Kidney (tissue), 14 donors: ENCODE results near the gene TBCD. TPM values are rescaled to one million over a fixed set of nuclear protein-coding genes. Genes with fewer than 3 reads are reported as not detected.
"Not testable (repeated sequence)": the region's sequence is repeated elsewhere in the genome, so short reads cannot be mapped to it uniquely, and the experiment has no call there.

Source experiments
- DNase-seq, 5 donors: peaks; one replicate each; pipeline ENCODE4 v3.0.0-alpha.2; 2013 to 2020
- FAIRE-seq: peaks from 2 replicates; lab custom pipeline; 2012; peaks lifted over from hg19 to GRCh38; lab: Jason Lieb, UNC
- H3K27ac ChIP-seq, 2 donors: one replicate each; pipeline ENCODE4 v1.7.0; 2013; ENCODE audit warnings: low read depth in 2 of 2, low read length in 2 of 2, inconsistent platforms in 1 of 2
- H3K27me3 ChIP-seq: one replicate; pipeline ENCODE4 v1.7.1; 2013; ENCODE audit warnings: low read length, inconsistent platforms; ENCODE audit not compliant: control insufficient read depth, insufficient read depth
- H3K36me3 ChIP-seq, 3 donors: one replicate each; pipeline versions ENCODE4 v1.7.0 to v1.7.1; 2013; ENCODE audit warnings: low read length in 3 of 3, control low read depth in 1 of 3, inconsistent platforms in 1 of 3; ENCODE audit not compliant: insufficient read depth in 3 of 3, control insufficient read depth in 2 of 3
- H3K4me1 ChIP-seq, 3 donors: one replicate each; pipeline versions ENCODE4 v1.7.0 to v1.7.1; 2013; ENCODE audit warnings: low read length in 3 of 3, inconsistent platforms in 1 of 3, low read depth in 1 of 3; ENCODE audit not compliant: control insufficient read depth in 2 of 3, insufficient read depth in 2 of 3
- H3K4me3 ChIP-seq, 3 donors: one replicate each; pipeline versions ENCODE4 v1.7.0 to v1.8.1; 2013; ENCODE audit warnings: low read length in 3 of 3, control low read depth in 1 of 3, inconsistent platforms in 1 of 3
- H3K9ac ChIP-seq, 3 donors: one replicate each; pipeline versions ENCODE4 v1.7.0 to v1.7.1; 2013; ENCODE audit warnings: low read length in 3 of 3, control low read depth in 1 of 3, inconsistent platforms in 1 of 3
- H3K9me3 ChIP-seq, 3 donors: one replicate each; pipeline versions ENCODE4 v1.7.0 to v1.7.1; 2013; ENCODE audit warnings: low read length in 3 of 3, control low read depth in 1 of 3, inconsistent platforms in 1 of 3; ENCODE audit not compliant: control insufficient read depth in 2 of 3, insufficient read depth in 1 of 3
- CTCF ChIP-seq: IDR thresholded peaks from 3 replicates; pipeline ENCODE4 v1.5.1; 2012; ENCODE audit warnings: mild to moderate bottlenecking, moderate library complexity, borderline replicate concordance; ENCODE audit not compliant: insufficient read depth; ENCODE audit errors: extremely low read depth
- intact Hi-C: fragments of 100-400 bp; cut with DNase I; formaldehyde crosslinking; loops from one replicate; pipeline ENCODE4 v1.11.1; 2022
- polyA plus RNA-seq: library from polyadenylated mRNA; stranded (reverse); fragments of 350-450 nt; fragmentation: Illumina TruSeq; extraction: RNeasy Lipid Tissue Mini Kit (QIAGEN cat#74804); gene quantifications from one replicate; pipeline ENCODE4 v1.2.3, GENCODE V29; 2014; ENCODE audit warnings: low read depth, low replicate concordance; ENCODE audit not compliant: insufficient read depth
- total RNA-seq: library from RNA; stranded (reverse); fragmentation: NEBNext Ultra II Directional; extraction: Animal tissue kit (Norgen Biotek cat#: 25700); gene quantifications from one replicate; pipeline ENCODE4 v1.2.1, GENCODE V29; 2021
- donor health status: control.
- donor health status: control.
- donor health status: control.
- donor health status: control.
- donor health status: control.
- donor health status: DM: yes; HTN: yes; CAD: no.
- donor health status: Normal renal cell carcinoma (clear cell type).

The TBCD gene
- total and polyA plus RNA-seq, 2 donors from 2014 or later: 72.8 to 78.7 TPM

GRCh38 chr17:82737967-82738877 is 13.6 kb upstream of the TBCD start:
- Histone ChIP-seq H3K27me3 (no peaks in the 10 kb centered on the region), H3K27ac (peak overlapping the region in 1 of 2 donors; percentile 43), H3K9me3 (peaks cover 0 to 2% (median 0%) of the 10 kb centered on the region in 3 donors), H3K4me1 (peaks cover 0 to 9% (median 8%) of the 10 kb centered on the region in 3 donors), H3K36me3 (peaks cover 9 to 28% (median 13%) of the 10 kb centered on the region in 3 donors), H3K4me3 (peak overlapping the region in 1 of 3 donors; percentile 39), H3K9ac (peak overlapping the region in 1 of 3 donors; percentile 12)
- no peak for TF ChIP-seq CTCF
- intact Hi-C loops: no loop called here
- FAIRE-seq (no peak), DNase-seq (peak in 1 of 5 donors; percentile 5)

- H3K27ac ChIP-seq: peak overlapping the region in 1 of 2 donors; percentile 23
- no peak for TF ChIP-seq CTCF
- no peak overlapping the region for H3K4me3 ChIP-seq
- H3K9ac ChIP-seq: no peak overlapping the region
- FAIRE-seq (no peak), DNase-seq (peak in 2 of 5 donors; percentile 16 to 30)
- intact Hi-C loops: no loop called here
- H3K27me3 ChIP-seq: no peaks in the 10 kb centered on the region
- peaks cover 0 to 2% (median 0%) of the 10 kb centered on the region in 3 donors for H3K9me3 ChIP-seq
- peaks cover 9 to 25% (median 16%) of the 10 kb centered on the region in 3 donors for H3K36me3 ChIP-seq
- peaks cover 0 to 8% (median 6%) of the 10 kb centered on the region in 3 donors for H3K4me1 ChIP-seq
Observed at GRCh38 chr17:82740906-82741759, 10.7 kb upstream of the TBCD start.

- intact Hi-C loops: no loop called here
- peaks cover 9 to 25% (median 16%) of the 10 kb centered on the region in 3 donors for H3K36me3 ChIP-seq
- no peak for FAIRE-seq
Observed at GRCh38 chr17:82743344-82744219, 8.3 kb upstream of the TBCD start.

GRCh38 chr17:82744736-82745135 is 7.1 kb upstream of the TBCD start:
- H3K4me3 ChIP-seq, H3K9ac ChIP-seq, H3K4me1 ChIP-seq, H3K27ac ChIP-seq, H3K27me3 ChIP-seq, DNase-seq, FAIRE-seq, H3K9me3 ChIP-seq, intact Hi-C loops: not testable (repeated sequence)
- peaks cover 9 to 25% (median 16%) of the 10 kb centered on the region in 3 donors for H3K36me3 ChIP-seq

More at GRCh38 chr17:82743344-82744219, 8.3 kb upstream of the TBCD start:
- H3K9me3 ChIP-seq: peaks cover 0 to 2% (median 0%) of the 10 kb centered on the region in 3 donors
- TF ChIP-seq CTCF: no peak
- DNase-seq: no peak
- no peak overlapping the region for H3K9ac ChIP-seq
- no peak overlapping the region for H3K4me3 ChIP-seq
- H3K27ac ChIP-seq: no peak overlapping the region
- peaks cover 0 to under 1% (median under 1%) of the 10 kb centered on the region in 3 donors for H3K4me1 ChIP-seq
- no peaks in the 10 kb centered on the region for H3K27me3 ChIP-seq
